HepG2 (cell line): ENCODE data around the gene JPH4. TPM values are rescaled to one million over a fixed set of nuclear protein-coding genes. Genes with fewer than 3 reads are reported as not detected.

Experiments
- AKNA ChIP-seq: sonication (generic); formaldehyde crosslinking; IDR thresholded peaks from 2 replicates; pipeline ENCODE4 v1.4.0; 2020; ENCODE audit warnings: missing genetic modification reagents, borderline replicate concordance
- ELF3 ChIP-seq: IDR thresholded peaks from 2 replicates; pipeline ENCODE4 v1.6.1; 2016; ENCODE audit warnings: missing genetic modification reagents, missing compliant biosample characterization
- ELF4 ChIP-seq: sonication (generic); formaldehyde crosslinking; IDR thresholded peaks from 2 replicates; pipeline ENCODE4 v1.5.0; 2020; ENCODE audit warnings: missing genetic modification reagents, mild to moderate bottlenecking, moderate library complexity, borderline replicate concordance
- KAT7 ChIP-seq: IDR thresholded peaks from 2 replicates; pipeline ENCODE4 v1.6.1; 2018; ENCODE audit warnings: borderline replicate concordance, missing compliant biosample characterization
- MED13 ChIP-seq: sonication (generic); formaldehyde crosslinking; IDR thresholded peaks from 2 replicates; pipeline ENCODE4 v1.5.0; 2020; ENCODE audit warnings: missing genetic modification reagents
- MIER3 ChIP-seq: IDR thresholded peaks from 2 replicates; pipeline ENCODE4 v1.6.1; 2016; ENCODE audit warnings: missing compliant biosample characterization, borderline replicate concordance
- MIXL1 ChIP-seq: IDR thresholded peaks from 2 replicates; pipeline ENCODE4 v1.6.1; 2016
- NCOA2 ChIP-seq: sonication (generic); formaldehyde crosslinking; IDR thresholded peaks from 2 replicates; pipeline ENCODE4 v1.8.0; 2022; ENCODE audit warnings: inconsistent platforms
- NFAT5 ChIP-seq: sonication (generic); formaldehyde crosslinking; IDR thresholded peaks from 2 replicates; pipeline ENCODE4 v1.4.0; 2020; ENCODE audit warnings: missing genetic modification reagents
- SALL1 ChIP-seq: sonication (generic); formaldehyde crosslinking; IDR thresholded peaks from 2 replicates; pipeline ENCODE4 v1.8.0; 2022; ENCODE audit warnings: mild to moderate bottlenecking, missing genetic modification reagents
- SETDB1 ChIP-seq: sonication (generic); formaldehyde crosslinking; IDR thresholded peaks from 2 replicates; pipeline ENCODE4 v1.5.1; 2020; ENCODE audit warnings: missing genetic modification reagents, mild to moderate bottlenecking, borderline replicate concordance
- TFAP4 ChIP-seq: sonication (generic); IDR thresholded peaks from 2 replicates; pipeline ENCODE4 v1.6.1; 2016; ENCODE audit warnings: low read depth, borderline replicate concordance
- YY1 ChIP-seq: IDR thresholded peaks from 2 replicates; pipeline ENCODE4 v1.6.1; 2011; ENCODE audit warnings: low read length, low read depth, moderate library complexity, mild to moderate bottlenecking; ENCODE audit not compliant: insufficient read depth, insufficient replicate concordance
- ZNF160 ChIP-seq: sonication (generic); formaldehyde crosslinking; IDR thresholded peaks from 2 replicates; pipeline ENCODE4 v1.8.0; 2022; ENCODE audit warnings: mild to moderate bottlenecking, inconsistent platforms, missing genetic modification reagents
- ZNF549 ChIP-seq: sonication (generic); formaldehyde crosslinking; IDR thresholded peaks from 2 replicates; pipeline ENCODE4 v1.5.0; 2020; ENCODE audit warnings: missing genetic modification reagents
- ZNF556 ChIP-seq: sonication (generic); formaldehyde crosslinking; IDR thresholded peaks from 2 replicates; pipeline ENCODE4 v1.4.0; 2020; ENCODE audit warnings: mild to moderate bottlenecking, missing genetic modification reagents, borderline replicate concordance
- ZNF891 ChIP-seq: sonication (generic); formaldehyde crosslinking; IDR thresholded peaks from 2 replicates; pipeline ENCODE4 v1.5.0; 2020; ENCODE audit warnings: mild to moderate bottlenecking, missing genetic modification reagents
- polyA plus RNA-seq, 8 experiments: library from polyadenylated mRNA; depleted of rRNA in 3 of 8; stranded (reverse) in 7 of 8; unstranded in 1 of 8; fragments of >200 nt; fragmentation: Illumina TruSeq in 4 of 8; extraction: Trizol in 4 of 8; gene quantifications; 2 replicates each; pipeline versions ENCODE4 v1.2.1 to v1.2.3, GENCODE V29; 2011 to 2016; ENCODE audit warnings: low read depth in 4 of 8, missing spikeins in 1 of 8, mixed read lengths in 1 of 8; ENCODE audit not compliant: insufficient read depth in 1 of 8
- total RNA-seq, 5 experiments: library from RNA; depleted of rRNA; stranded (reverse); fragments of >200 nt; fragmentation: Illumina TruSeq; extraction: Trizol; gene quantifications; 2 replicates each; pipeline ENCODE4 v1.2.3, GENCODE V29; 2016; ENCODE audit warnings: low read depth in 1 of 5
- TF ChIP-seq, protein P1 (sequence below): sonication (generic); formaldehyde crosslinking; IDR thresholded peaks from 2 replicates; pipeline ENCODE4 v1.5.0; 2020; ENCODE audit warnings: missing genetic modification reagents

Gene JPH4
- total and polyA plus RNA-seq, 2 of the 13 experiments (the other 11 are each of a cell fraction or from before 2014, with no cell fraction given): 0.08 to 0.22 TPM

- TF ChIP-seq NFAT5 (CRISPR knock-in tag) (peak; percentile 71; the same call in 1 of the 2 replicates), ZNF891 (CRISPR knock-in tag) (0 out of 2 replicates have a peak, but pooled peaks have one; percentile 27), ZNF160 (CRISPR knock-in tag) (peak; percentile 79), ELF3 (CRISPR knock-in tag) (peak; percentile 64), SETDB1 (CRISPR knock-in tag) (0 out of 2 replicates have a peak, but pooled peaks have one; percentile 41), NCOA2 (CRISPR knock-in tag) (peak; percentile 82), AKNA (0 out of 2 replicates have a peak, but pooled peaks have one; percentile 24), YY1 (peak; percentile 30), ZNF556 (CRISPR knock-in tag) (peak; percentile 12; the same call in 1 of the 2 replicates), MIER3 (CRISPR knock-in tag) (peak; percentile 95), SALL1 (CRISPR knock-in tag) (peak; percentile 95), MED13 (peak; percentile 52; the same call in 1 of the 2 replicates), TFAP4 (peak; percentile 41; the same call in 1 of the 2 replicates), MIXL1 (CRISPR knock-in tag) (peak; percentile 68; the same call in 1 of the 2 replicates), ZNF549 (CRISPR knock-in tag) (peak; percentile 92; the same call in 1 of the 2 replicates), ELF4 (CRISPR knock-in tag) (peak; percentile 65; the same call in 1 of the 2 replicates), KAT7 (CRISPR knock-in tag) (peak; percentile 59; the same call in 1 of the 2 replicates)
- TF ChIP-seq, protein P1, sequence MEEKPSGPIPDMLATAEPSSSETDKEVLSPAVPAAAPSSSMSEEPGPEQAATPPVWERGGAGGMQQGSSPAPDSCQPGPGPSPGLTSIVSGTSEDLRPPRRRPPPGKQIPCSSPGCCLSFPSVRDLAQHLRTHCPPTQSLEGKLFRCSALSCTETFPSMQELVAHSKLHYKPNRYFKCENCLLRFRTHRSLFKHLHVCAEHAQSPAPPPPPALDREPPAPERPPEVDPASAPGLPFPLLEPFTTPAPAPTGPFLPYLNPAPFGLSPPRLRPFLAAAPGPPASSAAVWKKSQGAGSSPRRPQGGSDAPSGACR (CRISPR knock-in tag): peak; percentile 58
Observed at GRCh38 chr14:23609411-23610089, 31.0 kb upstream of the JPH4 start (continued).
